HL-60 (cell line): Measurements from ENCODE around the gene MAP6D1.

Experiments used
- DNase-seq, 2 experiments: peaks; one replicate each; pipeline ENCODE4 v3.0.0-alpha.2; 2010 to 2020; ENCODE audit warnings: low read depth in 1 of 2, low spot score in 1 of 2
- H3K27ac ChIP-seq: fragments of 250-450 bp; sonication (Bioruptor Pico); replicated peaks from 2 replicates; pipeline ENCODE4 v1.5.1; 2020; ENCODE audit warnings: mild to moderate bottlenecking, moderate library complexity
- H3K27me3 ChIP-seq: fragments of 250-450 bp; sonication (Bioruptor Pico); 2 replicates; pipeline ENCODE4 v1.5.1; 2021; ENCODE audit warnings: mild to moderate bottlenecking, moderate library complexity; ENCODE audit not compliant: insufficient read depth, poor library complexity, severe bottlenecking
- H3K4me3 ChIP-seq: replicated peaks from 2 replicates; pipeline ENCODE4 v1.5.1; 2011; ENCODE audit warnings: mild to moderate bottlenecking, control low read depth, low read length; ENCODE audit not compliant: insufficient read depth
- GABPA ChIP-seq: IDR thresholded peaks from 2 replicates; pipeline ENCODE4 v1.6.1; 2012; ENCODE audit warnings: low read depth
- POLR2AphosphoS5 ChIP-seq: IDR thresholded peaks from 2 replicates; pipeline ENCODE4 v1.6.1; 2012; ENCODE audit warnings: low read depth
- REST ChIP-seq: IDR thresholded peaks from 2 replicates; pipeline ENCODE4 v1.6.1; 2012; ENCODE audit warnings: low read depth; ENCODE audit not compliant: insufficient replicate concordance
- SPI1 ChIP-seq: IDR thresholded peaks from 2 replicates; pipeline ENCODE4 v1.6.1; 2012; ENCODE audit warnings: low read depth, mild to moderate bottlenecking, borderline replicate concordance
- TF ChIP-seq, protein P1 (sequence below): IDR thresholded peaks from one replicate; pipeline ENCODE4 v1.5.1; 2011; ENCODE audit warnings: low read length, control low read depth, inconsistent platforms; ENCODE audit not compliant: insufficient read depth

MAP6D1 gene

DNA sequence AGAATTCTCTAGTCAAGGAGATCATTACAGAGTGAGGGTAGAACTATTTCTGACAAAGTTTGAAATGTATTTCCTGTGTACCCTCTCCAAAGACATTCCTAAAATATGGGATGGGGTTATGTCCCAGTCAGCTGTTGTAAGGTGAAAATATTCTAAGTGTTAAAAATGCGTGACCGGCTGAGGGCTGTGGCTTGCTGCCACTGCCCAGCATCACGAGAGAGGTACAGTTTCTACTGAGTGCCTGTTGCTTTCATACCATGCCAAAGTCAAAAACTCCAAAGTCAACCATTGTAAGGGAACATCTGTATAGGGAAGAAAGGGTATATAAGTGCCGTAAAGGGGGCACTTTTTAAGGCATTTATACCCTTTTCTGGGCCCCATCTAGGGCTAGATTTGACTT, 30.9 kb downstream of the MAP6D1 start:
- H3K27me3 ChIP-seq = no peaks in the 10 kb centered on the region
- H3K27ac ChIP-seq = no peak overlapping the region
- TF ChIP-seq GABPA = no peak
- TF ChIP-seq POLR2AphosphoS5 = no peak
- TF ChIP-seq REST = no peak
- TF ChIP-seq, protein P1, sequence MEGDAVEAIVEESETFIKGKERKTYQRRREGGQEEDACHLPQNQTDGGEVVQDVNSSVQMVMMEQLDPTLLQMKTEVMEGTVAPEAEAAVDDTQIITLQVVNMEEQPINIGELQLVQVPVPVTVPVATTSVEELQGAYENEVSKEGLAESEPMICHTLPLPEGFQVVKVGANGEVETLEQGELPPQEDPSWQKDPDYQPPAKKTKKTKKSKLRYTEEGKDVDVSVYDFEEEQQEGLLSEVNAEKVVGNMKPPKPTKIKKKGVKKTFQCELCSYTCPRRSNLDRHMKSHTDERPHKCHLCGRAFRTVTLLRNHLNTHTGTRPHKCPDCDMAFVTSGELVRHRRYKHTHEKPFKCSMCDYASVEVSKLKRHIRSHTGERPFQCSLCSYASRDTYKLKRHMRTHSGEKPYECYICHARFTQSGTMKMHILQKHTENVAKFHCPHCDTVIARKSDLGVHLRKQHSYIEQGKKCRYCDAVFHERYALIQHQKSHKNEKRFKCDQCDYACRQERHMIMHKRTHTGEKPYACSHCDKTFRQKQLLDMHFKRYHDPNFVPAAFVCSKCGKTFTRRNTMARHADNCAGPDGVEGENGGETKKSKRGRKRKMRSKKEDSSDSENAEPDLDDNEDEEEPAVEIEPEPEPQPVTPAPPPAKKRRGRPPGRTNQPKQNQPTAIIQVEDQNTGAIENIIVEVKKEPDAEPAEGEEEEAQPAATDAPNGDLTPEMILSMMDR = no peak

DNA sequence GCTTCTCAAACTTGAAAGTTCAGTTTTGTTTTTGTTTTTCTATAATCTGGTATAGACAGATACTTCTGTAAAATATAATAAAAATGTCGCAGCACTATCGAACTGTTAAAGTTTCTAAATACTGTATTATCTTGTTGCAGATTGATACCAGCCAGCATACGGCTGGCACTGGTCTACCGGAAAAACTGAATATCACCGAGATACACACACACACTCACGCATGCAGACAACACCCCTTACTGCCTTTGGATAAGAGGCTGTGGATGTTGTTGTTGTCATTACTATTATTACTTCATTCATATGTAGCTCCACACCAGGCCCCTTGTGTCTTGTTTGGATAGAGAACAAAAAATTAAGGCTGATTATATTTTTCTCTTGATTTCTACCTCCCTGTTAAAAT, 32.4 kb downstream of the MAP6D1 start:
- TF ChIP-seq, protein P1 = no peak
- TF ChIP-seq GABPA (no peak), REST (no peak), SPI1 (no peak)

More for the DNA sequence above, 30.9 kb downstream of the MAP6D1 start:
- no peak for DNase-seq
- H3K4me3 ChIP-seq = no peak overlapping the region

GRCh38 chr3:183790700-183791099, 34.7 kb downstream of the MAP6D1 start:
- no peak for TF ChIP-seq REST
- TF ChIP-seq, protein P1 = no peak
- TF ChIP-seq GABPA = no peak
- no peak for TF ChIP-seq SPI1
- no peak for TF ChIP-seq POLR2AphosphoS5
- DNase-seq = no peak
- Histone ChIP-seq H3K27me3 (no peaks in the 10 kb centered on the region), H3K27ac (no peak overlapping the region), H3K4me3 (no peak overlapping the region)

More for the DNA sequence above, 32.4 kb downstream of the MAP6D1 start:
- Histone ChIP-seq H3K27me3 (no peaks in the 10 kb centered on the region), H3K27ac (no peak overlapping the region), H3K4me3 (no peak overlapping the region)
- DNase-seq = no peak
